Fibroblast of mammary gland (primary cell): ENCODE measurements around the gene RFC4.

ENCODE experiments used
- DNase-seq: peaks from one replicate; pipeline ENCODE4 v3.0.0-alpha.2; 2010; ENCODE audit warnings: low read depth
- H3K4me3 ChIP-seq: 2 replicates; pipeline ENCODE4 v1.5.1; 2011; ENCODE audit warnings: low read depth, mild to moderate bottlenecking, low read length, moderate library complexity; ENCODE audit not compliant: control insufficient read depth
- TF ChIP-seq, protein P1 (sequence below): conservative IDR thresholded peaks from 2 replicates; pipeline ENCODE4 v1.5.1; 2011; ENCODE audit warnings: low read depth, low read length, inconsistent platforms; ENCODE audit not compliant: control insufficient read depth, insufficient read depth

Gene RFC4

DNA sequence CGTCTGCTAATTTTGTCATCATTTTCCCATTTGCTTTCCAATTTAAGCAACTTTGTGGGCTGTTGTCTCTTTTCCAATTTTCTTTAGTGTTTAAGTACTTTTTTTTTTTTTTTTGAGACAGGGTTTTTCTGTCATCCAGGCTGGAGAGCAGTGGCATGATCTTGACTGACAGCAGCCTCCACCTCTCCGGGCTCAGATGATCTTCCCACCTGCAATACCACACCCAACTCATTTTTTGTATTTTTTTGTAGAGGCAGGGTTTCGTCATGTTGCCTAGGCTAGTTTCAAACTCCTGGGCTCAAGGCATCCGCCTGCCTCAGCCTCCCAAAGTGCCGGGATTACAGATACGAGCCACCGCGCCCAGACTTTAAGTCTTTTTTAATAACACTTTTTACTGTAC, 49.1 kb downstream of the RFC4 start:
- TF ChIP-seq, protein P1, sequence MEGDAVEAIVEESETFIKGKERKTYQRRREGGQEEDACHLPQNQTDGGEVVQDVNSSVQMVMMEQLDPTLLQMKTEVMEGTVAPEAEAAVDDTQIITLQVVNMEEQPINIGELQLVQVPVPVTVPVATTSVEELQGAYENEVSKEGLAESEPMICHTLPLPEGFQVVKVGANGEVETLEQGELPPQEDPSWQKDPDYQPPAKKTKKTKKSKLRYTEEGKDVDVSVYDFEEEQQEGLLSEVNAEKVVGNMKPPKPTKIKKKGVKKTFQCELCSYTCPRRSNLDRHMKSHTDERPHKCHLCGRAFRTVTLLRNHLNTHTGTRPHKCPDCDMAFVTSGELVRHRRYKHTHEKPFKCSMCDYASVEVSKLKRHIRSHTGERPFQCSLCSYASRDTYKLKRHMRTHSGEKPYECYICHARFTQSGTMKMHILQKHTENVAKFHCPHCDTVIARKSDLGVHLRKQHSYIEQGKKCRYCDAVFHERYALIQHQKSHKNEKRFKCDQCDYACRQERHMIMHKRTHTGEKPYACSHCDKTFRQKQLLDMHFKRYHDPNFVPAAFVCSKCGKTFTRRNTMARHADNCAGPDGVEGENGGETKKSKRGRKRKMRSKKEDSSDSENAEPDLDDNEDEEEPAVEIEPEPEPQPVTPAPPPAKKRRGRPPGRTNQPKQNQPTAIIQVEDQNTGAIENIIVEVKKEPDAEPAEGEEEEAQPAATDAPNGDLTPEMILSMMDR = no peak
- no peak for DNase-seq
- H3K4me3 ChIP-seq = no peak overlapping the region

DNA sequence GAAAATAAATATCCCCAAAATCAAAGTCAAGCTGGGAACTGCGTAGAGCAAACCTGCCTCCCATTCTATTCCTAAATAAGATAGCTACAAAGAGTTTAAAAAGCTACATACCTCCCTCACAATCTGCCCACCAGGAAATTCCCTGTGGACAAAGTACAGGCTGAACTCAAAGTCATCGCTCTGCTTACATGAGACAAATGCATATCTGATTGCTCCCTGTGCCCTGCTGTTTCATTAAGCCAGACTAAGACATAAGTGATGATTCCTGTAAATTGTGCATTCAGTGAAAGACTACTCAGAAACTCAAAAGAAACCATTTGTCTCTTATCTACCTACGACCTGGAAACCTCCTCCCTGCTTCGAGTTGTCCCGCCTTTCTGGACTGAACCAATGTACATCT, 51.4 kb downstream of the RFC4 start:
- no peak for DNase-seq
- TF ChIP-seq, protein P1 = no peak
- H3K4me3 ChIP-seq = no peak overlapping the region

DNA sequence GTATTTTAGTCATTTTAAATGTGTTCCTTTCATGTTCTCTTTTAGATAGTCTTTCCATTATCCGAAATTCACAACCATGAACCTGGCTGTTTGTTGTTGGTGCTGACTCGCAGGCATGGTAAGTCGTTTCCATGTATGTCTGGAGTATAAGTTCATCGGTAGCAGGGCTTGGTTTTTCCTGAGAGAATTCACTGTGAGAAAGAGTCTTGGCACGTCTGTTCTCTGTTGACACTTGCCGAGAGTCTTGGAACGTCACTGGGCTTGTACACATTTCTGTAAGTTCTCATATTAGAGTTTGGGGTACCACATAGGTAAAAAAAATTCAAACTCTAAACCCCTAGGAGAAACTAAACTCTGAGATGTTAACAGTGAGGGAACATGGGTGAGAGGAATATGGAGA, 52.3 kb downstream of the RFC4 start:
- no peak overlapping the region for H3K4me3 ChIP-seq
- TF ChIP-seq, protein P1 = no peak
- no peak for DNase-seq

DNA sequence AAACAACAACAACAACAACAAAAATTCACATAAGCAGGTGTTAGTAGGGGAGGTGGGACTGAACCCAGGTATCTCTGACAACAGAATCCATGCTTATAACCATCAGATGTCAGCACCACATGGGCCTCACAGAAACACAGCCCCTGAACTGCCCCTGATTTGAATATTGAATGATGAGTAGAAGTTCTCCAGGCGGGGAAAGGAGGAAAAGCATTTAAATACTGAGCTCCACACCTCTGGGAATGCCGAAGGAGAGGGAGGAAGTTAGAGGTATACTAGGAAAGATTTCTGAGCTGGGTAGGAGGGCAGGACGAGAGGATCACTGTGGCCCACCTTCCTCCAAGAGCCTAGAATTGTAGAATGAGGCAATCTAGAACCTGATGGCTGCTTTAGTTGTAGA, 54.8 kb downstream of the RFC4 start:
- DNase-seq = no peak
- no peak overlapping the region for H3K4me3 ChIP-seq
- TF ChIP-seq, protein P1 = no peak

DNA sequence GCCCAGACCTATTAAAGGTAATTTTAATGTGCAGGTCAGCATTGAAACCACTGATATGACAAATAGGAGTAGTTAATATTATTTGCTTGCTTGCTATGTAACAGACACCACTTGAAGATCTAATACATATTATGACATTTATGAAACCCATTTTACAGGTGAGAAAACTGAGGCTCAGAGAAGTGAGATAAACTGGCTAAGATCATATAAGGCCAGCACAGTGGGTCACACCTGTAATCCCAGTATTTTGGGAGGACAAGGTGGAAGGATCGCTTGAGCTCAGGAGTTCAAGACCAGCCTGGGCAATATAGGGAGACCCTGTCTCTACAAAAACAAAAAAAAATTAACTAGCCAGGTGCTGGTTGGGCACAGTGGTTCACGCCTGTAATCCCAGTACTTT, 56.0 kb downstream of the RFC4 start:
- DNase-seq = no peak
- TF ChIP-seq, protein P1 = no peak
- no peak overlapping the region for H3K4me3 ChIP-seq

DNA sequence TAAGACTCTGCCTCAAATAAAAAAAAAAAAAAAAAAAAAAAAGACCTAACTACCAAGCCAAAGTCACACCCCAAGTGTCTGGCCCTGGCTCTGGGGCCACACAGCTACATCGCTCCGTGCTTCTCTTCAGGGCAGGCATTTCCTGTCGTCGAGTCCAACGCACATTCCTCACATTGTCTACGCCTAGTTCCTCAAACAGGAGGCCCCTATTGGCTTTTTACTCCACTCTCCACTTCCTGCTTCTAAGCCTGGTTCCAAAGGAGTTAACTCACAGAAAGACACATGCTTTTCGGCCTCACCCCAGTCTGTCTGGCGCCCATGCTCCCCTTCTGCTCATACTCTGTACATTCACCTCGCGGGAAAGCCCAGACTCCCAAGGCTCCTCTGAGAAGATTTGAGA, 60.3 kb downstream of the RFC4 start:
- peak; percentile 43 for DNase-seq
- TF ChIP-seq, protein P1 = no peak
- H3K4me3 ChIP-seq = no peak overlapping the region

DNA sequence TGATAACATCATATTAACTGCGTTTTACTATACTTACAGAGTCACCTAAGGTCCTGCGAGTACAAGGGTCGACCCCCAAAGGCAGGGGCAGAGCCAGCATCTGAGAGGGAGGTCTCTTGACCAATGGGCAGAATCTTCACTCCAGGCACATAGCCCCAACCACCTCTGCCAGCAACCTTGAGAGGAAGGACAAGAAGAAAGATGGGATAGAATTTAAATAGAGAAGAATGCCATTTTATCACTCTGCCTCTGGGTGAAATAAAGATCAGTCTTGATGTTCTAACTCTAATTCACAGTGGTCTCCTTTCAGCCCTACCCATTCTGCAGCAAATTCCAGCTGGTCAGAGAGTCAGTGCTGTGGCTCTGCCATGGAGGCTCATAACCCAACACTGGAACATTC, 62.6 kb downstream of the RFC4 start:
- no peak for DNase-seq
- H3K4me3 ChIP-seq = no peak overlapping the region
- TF ChIP-seq, protein P1 = no peak
